ENCODE results near the gene AP4S1. TPM values are rescaled to one million over a fixed set of nuclear protein-coding genes. Genes with fewer than 3 reads are reported as not detected.

The AP4S1 gene
- total RNA-seq, 1 donor from 2014 or later, result 1.8 TPM

GRCh38 chr14:31128601-31129526 lies 103.4 kb downstream of the AP4S1 start:
- Histone ChIP-seq H3K36me3 (ENCODE audit: control insufficient read depth, insufficient read depth, low read length) (peaks cover 10% of the 10 kb centered on the region), H3K27me3 (ENCODE audit: control insufficient read depth, insufficient read depth, low read length) (no peaks in the 10 kb centered on the region), H3K4me3 (ENCODE audit: low read depth, low read length) (no peak overlapping the region)
- FAIRE-seq, result no peak
- TF ChIP-seq, protein P1, sequence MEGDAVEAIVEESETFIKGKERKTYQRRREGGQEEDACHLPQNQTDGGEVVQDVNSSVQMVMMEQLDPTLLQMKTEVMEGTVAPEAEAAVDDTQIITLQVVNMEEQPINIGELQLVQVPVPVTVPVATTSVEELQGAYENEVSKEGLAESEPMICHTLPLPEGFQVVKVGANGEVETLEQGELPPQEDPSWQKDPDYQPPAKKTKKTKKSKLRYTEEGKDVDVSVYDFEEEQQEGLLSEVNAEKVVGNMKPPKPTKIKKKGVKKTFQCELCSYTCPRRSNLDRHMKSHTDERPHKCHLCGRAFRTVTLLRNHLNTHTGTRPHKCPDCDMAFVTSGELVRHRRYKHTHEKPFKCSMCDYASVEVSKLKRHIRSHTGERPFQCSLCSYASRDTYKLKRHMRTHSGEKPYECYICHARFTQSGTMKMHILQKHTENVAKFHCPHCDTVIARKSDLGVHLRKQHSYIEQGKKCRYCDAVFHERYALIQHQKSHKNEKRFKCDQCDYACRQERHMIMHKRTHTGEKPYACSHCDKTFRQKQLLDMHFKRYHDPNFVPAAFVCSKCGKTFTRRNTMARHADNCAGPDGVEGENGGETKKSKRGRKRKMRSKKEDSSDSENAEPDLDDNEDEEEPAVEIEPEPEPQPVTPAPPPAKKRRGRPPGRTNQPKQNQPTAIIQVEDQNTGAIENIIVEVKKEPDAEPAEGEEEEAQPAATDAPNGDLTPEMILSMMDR (IDR thresholded peaks at IDR 0.05; ENCODE audit: insufficient read depth, low read length, severe bottlenecking), result no peak
- DNase-seq (ENCODE audit: low read depth), result no peak

GRCh38 chr14:31133133-31133532 lies 107.7 kb downstream of the AP4S1 start:
- FAIRE-seq (no peak), DNase-seq (ENCODE audit: low read depth) (no peak)
- H3K4me3 ChIP-seq (ENCODE audit: low read depth, low read length), result no peak overlapping the region
- TF ChIP-seq, protein P1 (IDR thresholded peaks at IDR 0.05; ENCODE audit: insufficient read depth, low read length, severe bottlenecking), result no peak
- peaks cover 10% of the 10 kb centered on the region for H3K36me3 ChIP-seq (ENCODE audit: control insufficient read depth, insufficient read depth, low read length)
- no peaks in the 10 kb centered on the region for H3K27me3 ChIP-seq (ENCODE audit: control insufficient read depth, insufficient read depth, low read length)

GRCh38 chr14:31137214-31137889 lies 111.9 kb downstream of the AP4S1 start:
- Histone ChIP-seq H3K27me3 (ENCODE audit: control insufficient read depth, insufficient read depth, low read length) (no peaks in the 10 kb centered on the region), H3K36me3 (ENCODE audit: control insufficient read depth, insufficient read depth, low read length) (peaks cover 11% of the 10 kb centered on the region), H3K4me3 (ENCODE audit: low read depth, low read length) (no peak overlapping the region)
- peak; percentile 29 for DNase-seq (ENCODE audit: low read depth)
- FAIRE-seq, result no peak
- TF ChIP-seq, protein P1 (IDR thresholded peaks at IDR 0.05; ENCODE audit: insufficient read depth, low read length, severe bottlenecking), result no peak

DNA sequence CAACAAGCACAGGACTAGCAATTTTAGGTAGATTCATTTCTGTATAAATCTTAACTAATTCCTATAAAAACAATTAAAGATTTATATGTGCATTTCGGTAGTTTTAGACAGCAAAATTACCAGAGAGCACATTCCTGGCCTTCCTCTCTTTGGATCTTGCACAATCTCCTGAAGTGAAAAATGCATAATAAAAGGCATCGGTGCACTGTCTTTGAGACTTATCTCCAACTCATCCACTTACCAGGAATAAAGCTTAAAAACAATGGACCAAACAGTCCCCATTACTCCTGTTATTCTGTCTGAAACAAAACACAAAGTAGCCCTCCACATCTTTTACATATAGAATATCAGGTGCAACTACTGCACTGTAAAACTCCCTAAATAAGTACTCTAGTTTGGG lies 112.9 kb downstream of the AP4S1 start:
- DNase-seq (ENCODE audit: low read depth) (no peak), FAIRE-seq (no peak)
- no peaks in the 10 kb centered on the region for H3K27me3 ChIP-seq (ENCODE audit: control insufficient read depth, insufficient read depth, low read length)
- H3K4me3 ChIP-seq (ENCODE audit: low read depth, low read length), result no peak overlapping the region
- TF ChIP-seq, protein P1 (IDR thresholded peaks at IDR 0.05; ENCODE audit: insufficient read depth, low read length, severe bottlenecking), result no peak
- peaks cover 10% of the 10 kb centered on the region for H3K36me3 ChIP-seq (ENCODE audit: control insufficient read depth, insufficient read depth, low read length)

GRCh38 chr14:31139301-31139847 lies 113.9 kb downstream of the AP4S1 start:
- FAIRE-seq, result no peak
- no peaks in the 10 kb centered on the region for H3K27me3 ChIP-seq (ENCODE audit: control insufficient read depth, insufficient read depth, low read length)
- peaks cover 11% of the 10 kb centered on the region for H3K36me3 ChIP-seq (ENCODE audit: control insufficient read depth, insufficient read depth, low read length)
- DNase-seq (ENCODE audit: low read depth), result no peak
- no peak overlapping the region for H3K4me3 ChIP-seq (ENCODE audit: low read depth, low read length)
- TF ChIP-seq, protein P1 (IDR thresholded peaks at IDR 0.05; ENCODE audit: insufficient read depth, low read length, severe bottlenecking), result no peak

Measured in bronchial epithelial cell (primary cell).